GM19193 (cell line): Measurements from ENCODE around the gene FBXO7.

ENCODE experiments used
- POLR2A ChIP-seq: IDR thresholded peaks from 4 replicates; pipeline ENCODE4 v1.6.1; 2011; ENCODE audit not compliant: insufficient read depth, insufficient read length; ENCODE audit errors: extremely low read depth

Gene FBXO7

GRCh38 chr22:32478994-32479393 is 4.4 kb downstream of the FBXO7 start:
- TF ChIP-seq POLR2A, result no peak

- TF ChIP-seq POLR2A, result no peak
Observed at GRCh38 chr22:32480238-32480637, 5.6 kb downstream of the FBXO7 start.

GRCh38 chr22:32482708-32483107 is 8.1 kb downstream of the FBXO7 start:
- no peak for TF ChIP-seq POLR2A

GRCh38 chr22:32486656-32487390 is 12.2 kb downstream of the FBXO7 start:
- TF ChIP-seq POLR2A, result no peak

GRCh38 chr22:32487461-32487860 is 12.8 kb downstream of the FBXO7 start:
- TF ChIP-seq POLR2A, result no peak

- TF ChIP-seq POLR2A, result no peak
Observed at GRCh38 chr22:32489377-32489776, 14.8 kb downstream of the FBXO7 start.

- TF ChIP-seq POLR2A, result no peak
Observed at GRCh38 chr22:32490279-32490678, 15.7 kb downstream of the FBXO7 start.

- no peak for TF ChIP-seq POLR2A
Observed at GRCh38 chr22:32492111-32492510, 17.5 kb downstream of the FBXO7 start.

GRCh38 chr22:32493551-32493950 is 18.9 kb downstream of the FBXO7 start:
- no peak for TF ChIP-seq POLR2A

GRCh38 chr22:32494971-32495370 is 20.4 kb downstream of the FBXO7 start:
- no peak for TF ChIP-seq POLR2A

- no peak for TF ChIP-seq POLR2A
Observed at GRCh38 chr22:32499666-32500065, 25.1 kb downstream of the FBXO7 start.

GRCh38 chr22:32501836-32502752 is 27.5 kb downstream of the FBXO7 start:
- TF ChIP-seq POLR2A, result no peak

- no peak for TF ChIP-seq POLR2A
Observed at GRCh38 chr22:32509045-32509444, 34.4 kb downstream of the FBXO7 start.

- TF ChIP-seq POLR2A, result no peak
Observed at GRCh38 chr22:32511274-32511673, 36.7 kb downstream of the FBXO7 start.

GRCh38 chr22:32511776-32512175 is 37.2 kb downstream of the FBXO7 start:
- TF ChIP-seq POLR2A, result no peak

GRCh38 chr22:32512267-32512982 is 37.8 kb downstream of the FBXO7 start:
- TF ChIP-seq POLR2A, result no peak

- TF ChIP-seq POLR2A, result no peak
Observed at GRCh38 chr22:32515084-32515483, 40.5 kb downstream of the FBXO7 start.
